Skin of body (tissue), 3 donors: ENCODE data around the gene TMPRSS11A. TPM values are rescaled to one million over a fixed set of nuclear protein-coding genes. Genes with fewer than 3 reads are reported as not detected.

ENCODE experiments used
- DNase-seq: peaks from one replicate; lab custom pipeline; 2025; lab: John Stamatoyannopoulos, UW
- small RNA-seq: library from RNA; depleted of rRNA; stranded (forward); fragments of <200 nt; gene quantifications from one replicate; pipeline ENCODE3, GENCODE V24; 2014; ENCODE audit warnings: low replicate concordance
- total RNA-seq: library from RNA; depleted of rRNA; stranded (reverse); fragments of >200 nt; gene quantifications from one replicate; pipeline ENCODE4 v1.2.3, GENCODE V29; 2014

TMPRSS11A gene
- total RNA-seq, 1 donor from 2014 or later, result 0.10 TPM

GRCh38 chr4:67874986-67875385 lies 88.3 kb downstream of the TMPRSS11A start:
- peak; percentile 71 for DNase-seq

DNA sequence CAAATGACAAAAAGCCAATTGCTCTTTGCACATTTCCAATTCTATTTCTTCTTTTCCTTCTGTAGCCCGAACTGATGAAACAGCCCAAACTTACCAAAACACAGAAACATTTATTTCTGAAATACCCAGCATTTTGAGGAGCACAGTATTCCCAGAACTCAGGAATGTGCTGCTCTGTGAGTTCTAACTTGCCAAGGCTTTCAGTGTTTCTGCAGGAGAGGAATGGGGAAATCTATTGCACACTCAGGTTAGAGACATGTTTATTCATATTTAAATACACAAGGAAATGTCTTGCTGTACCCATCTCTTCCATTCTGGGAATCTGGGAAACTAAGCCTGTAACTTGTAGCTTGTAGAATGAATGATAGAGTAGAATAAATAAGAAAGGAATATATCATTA lies 90.2 kb downstream of the TMPRSS11A start:
- no peak for DNase-seq

DNA sequence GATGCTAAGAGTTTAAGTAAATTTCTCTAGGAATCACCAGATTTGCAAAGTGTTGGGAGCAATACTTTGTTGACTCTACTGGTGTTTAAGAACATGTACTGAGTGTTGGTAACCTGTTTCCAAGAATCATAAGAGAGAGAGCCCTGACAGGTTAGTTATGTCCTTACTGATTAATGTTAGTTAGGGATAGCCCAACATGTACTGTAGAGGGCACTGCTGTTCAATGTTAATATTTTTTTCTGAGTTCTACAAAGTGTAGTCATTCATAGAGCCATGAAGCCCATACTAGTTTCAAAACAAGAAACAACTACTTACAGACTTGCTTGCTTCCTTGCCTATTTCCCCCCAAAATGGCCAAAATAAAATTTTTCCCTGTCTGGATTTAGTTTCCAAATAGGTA lies 91.4 kb downstream of the TMPRSS11A start:
- peak; percentile 11 for DNase-seq

- DNase-seq, result no peak
Observed at GRCh38 chr4:67869580-67870190, 93.6 kb downstream of the TMPRSS11A start.

GRCh38 chr4:67861513-67861912 lies 101.8 kb downstream of the TMPRSS11A start:
- peak; percentile 20 for DNase-seq

Small RNAs within 50 kb of the gene (small RNA-seq; reads per million reads assigned to genes)
- not detected for gene RNU6-95P

Other genes starting within 250 kb of the TMPRSS11A start
- gene GNRHR, start 209.1 kb downstream of the TMPRSS11A start, total RNA-seq, result not detected
- 0.79 TPM for gene TMPRSS11D, start 79.5 kb downstream of the TMPRSS11A start, total RNA-seq
- 2.3 TPM for gene TMPRSS11F, start 166.4 kb upstream of the TMPRSS11A start, total RNA-seq